Left ventricle myocardium superior (tissue), 1 donor: ENCODE results near the gene PDE9A. TPM values are rescaled to one million over a fixed set of nuclear protein-coding genes. Genes with fewer than 3 reads are reported as not detected.
"Not testable (repeated sequence)": the region's sequence is repeated elsewhere in the genome, so short reads cannot be mapped to it uniquely, and the experiment has no call there.

Experiments
- ATAC-seq: fragments of 200-7000 bp; cut with Tn5 transposase; one replicate; pipeline ENCODE4 v1.9.1; 2020; ENCODE audit warnings: mild to moderate bottlenecking, moderate library complexity
- DNase-seq: peaks from one replicate; pipeline ENCODE4 v3.0.0-alpha.2; 2020
- intact Hi-C: fragments of 100-400 bp; cut with micrococcal nuclease; formaldehyde crosslinking; loops from one replicate; pipeline ENCODE4 v1.11.0; 2022
- long read RNA-seq: library from polyadenylated mRNA; unstranded; transcript quantifications from one replicate; pipeline ENCODE4 v2.0.0, GENCODE V29; 2021
- total RNA-seq: library from RNA; stranded (reverse); fragmentation: NEBNext Ultra II Directional; extraction: Animal tissue kit (Norgen Biotek cat#: 25700); gene quantifications from one replicate; pipeline ENCODE4 v1.2.1, GENCODE V29; 2021
- donor health status: DM: no; HTN: yes; CAD: no; lungs with severe emphysema.

Gene PDE9A
- total RNA-seq, result 4.1 TPM
- long read RNA-seq, partial matches to known transcripts, result 3 of 5 reads
- long read RNA-seq, other reads (novel, unspliced or antisense), result 1 of 5 reads

GRCh38 chr21:42653231-42654061, at the start of gene PDE9A:
TSS of gene PDE9A (plus strand) at chr21:42653621. CDS start at chr21:42653815, 194 bp downstream.
- intact Hi-C loops, result no loop called here
- peak; percentile 53 for ATAC-seq
- DNase-seq, result peak; percentile 58

- ATAC-seq (no peak), DNase-seq (no peak)
- intact Hi-C loops, result no loop called here
Measured at GRCh38 chr21:42607102-42607501, 46.3 kb upstream of the PDE9A start.

GRCh38 chr21:42607525-42608102, 45.8 kb upstream of the PDE9A start:
- ATAC-seq (no peak), DNase-seq (no peak)
- intact Hi-C loops, result no loop called here

- intact Hi-C loops, result no loop called here
- ATAC-seq, result no peak
- no peak for DNase-seq
Measured at GRCh38 chr21:42608446-42608845, 45.0 kb upstream of the PDE9A start.

GRCh38 chr21:42609811-42610210, 43.6 kb upstream of the PDE9A start:
- intact Hi-C loops, result no loop called here
- no peak for ATAC-seq
- no peak for DNase-seq

GRCh38 chr21:42611852-42612251, 41.6 kb upstream of the PDE9A start:
- ATAC-seq (no peak), DNase-seq (no peak)
- intact Hi-C loops, result no loop called here

- DNase-seq, result no peak
- no peak for ATAC-seq
- intact Hi-C loops, result no loop called here
Measured at GRCh38 chr21:42612390-42612789, 41.0 kb upstream of the PDE9A start.

- no peak for ATAC-seq
- intact Hi-C loops, result no loop called here
- no peak for DNase-seq
Measured at GRCh38 chr21:42613756-42614155, 39.7 kb upstream of the PDE9A start.

GRCh38 chr21:42614396-42614795, 39.0 kb upstream of the PDE9A start:
- intact Hi-C loops, result no loop called here
- ATAC-seq (no peak), DNase-seq (no peak)

GRCh38 chr21:42614811-42615351, 38.5 kb upstream of the PDE9A start:
- intact Hi-C loops, result no loop called here
- ATAC-seq, result no peak
- DNase-seq, result no peak

GRCh38 chr21:42615377-42615776, 38.0 kb upstream of the PDE9A start:
- intact Hi-C loops, DNase-seq, ATAC-seq: not testable (repeated sequence)

GRCh38 chr21:42615924-42616323, 37.5 kb upstream of the PDE9A start:
- intact Hi-C loops, result no loop called here
- no peak for ATAC-seq
- no peak for DNase-seq

- ATAC-seq (no peak), DNase-seq (no peak)
- intact Hi-C loops, result no loop called here
Measured at GRCh38 chr21:42616446-42616845, 37.0 kb upstream of the PDE9A start.

- intact Hi-C loops, result no loop called here
- ATAC-seq (no peak), DNase-seq (no peak)
Measured at GRCh38 chr21:42616941-42617340, 36.5 kb upstream of the PDE9A start.

- intact Hi-C loops, result no loop called here
Measured at GRCh38 chr21:42617486-42617885, 35.9 kb upstream of the PDE9A start.

GRCh38 chr21:42618707-42619102, 34.7 kb upstream of the PDE9A start:
- ATAC-seq (no peak), DNase-seq (no peak)
- intact Hi-C loops, result no loop called here

More at GRCh38 chr21:42617486-42617885, 35.9 kb upstream of the PDE9A start:
- no peak for DNase-seq
- no peak for ATAC-seq

GRCh38 chr21:42619166-42619565, 34.3 kb upstream of the PDE9A start:
- intact Hi-C loops, result no loop called here
- no peak for ATAC-seq
- no peak for DNase-seq

GRCh38 chr21:42619841-42620240, 33.6 kb upstream of the PDE9A start:
- no peak for ATAC-seq
- intact Hi-C loops, result no loop called here
- DNase-seq, result no peak

- intact Hi-C loops, result no loop called here
- no peak for ATAC-seq
- DNase-seq, result no peak
Measured at GRCh38 chr21:42621166-42621818, 32.1 kb upstream of the PDE9A start.

- DNase-seq, result no peak
- no peak for ATAC-seq
- intact Hi-C loops, result no loop called here
Measured at GRCh38 chr21:42621819-42622177, 31.6 kb upstream of the PDE9A start.
